ENCODE results near the gene OSBP2. TPM values are rescaled to one million over a fixed set of nuclear protein-coding genes. Genes with fewer than 3 reads are reported as not detected.

The OSBP2 gene
- total and polyA plus RNA-seq, 2 of the 13 experiments (the other 11 are each of a cell fraction or from before 2014, with no cell fraction given): 5.0 to 7.7 TPM

DNA sequence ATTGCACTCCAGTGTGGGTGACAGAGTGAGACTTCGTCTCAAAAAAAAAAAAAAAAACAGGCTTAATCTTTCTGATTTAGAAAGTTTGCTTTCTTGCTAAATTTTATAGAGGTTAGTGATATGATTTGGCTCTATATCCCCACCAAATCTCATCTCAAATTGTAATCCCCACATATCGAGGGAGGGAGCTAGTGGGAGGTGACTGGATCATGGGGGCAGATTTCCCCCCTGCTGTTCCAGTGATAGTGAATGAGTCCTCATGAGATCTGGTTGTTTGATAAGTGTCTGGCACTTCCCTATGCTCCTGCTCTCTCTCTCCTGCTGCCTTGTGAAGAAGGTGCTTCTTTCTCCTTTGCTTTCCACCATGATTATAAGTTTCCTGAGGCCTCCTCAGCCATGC lies 90.9 kb downstream of the OSBP2 start:
- Histone ChIP-seq H3K4me2 (ENCODE audit: low read depth, low read length) (no peak overlapping the region), H3K9me3 (ENCODE audit: low read length) (no peaks in the 10 kb centered on the region), H3K36me3 (replicated peaks in 1 of 2; ENCODE audit: control insufficient read depth in 1 of 2, insufficient read depth in 2 of 2, low read length in 2 of 2) (no peaks in the 10 kb centered on the region), H3K27me3 (ENCODE audit: control insufficient read depth in 1 of 2, insufficient read depth in 2 of 2, low read length in 2 of 2) (peaks cover 0 to 4% of the 10 kb centered on the region in 2 experiments; a peak in 2 of 5 replicates), H3K79me2 (ENCODE audit: insufficient read depth, low read length) (no peaks in the 10 kb centered on the region), H4K20me1 (ENCODE audit: insufficient read depth, low read length) (no peaks in the 10 kb centered on the region), H2AFZ (ENCODE audit: low read length) (no peak overlapping the region), H3K4me3 (replicated peaks in 1 of 3; ENCODE audit: insufficient read depth in 1 of 3, low read depth in 2 of 3, low read length in 3 of 3) (no peak overlapping the region), H3K9ac (ENCODE audit: insufficient read depth, low read depth, low read length) (no peak overlapping the region), H3K27ac (ENCODE audit: extremely low read length, insufficient read depth, low read length) (no peak overlapping the region), H3K4me1 (ENCODE audit: insufficient read depth, low read length) (peaks cover 11% of the 10 kb centered on the region)
- in situ Hi-C loops (cut with HindIII; ENCODE audit: extremely low pct_ligation_motif_present, low pct_unique_long_range_greater_than_20kb): no loop called here
- POLR2A ChIA-PET: no interaction called here
- intact Hi-C loops (cut with micrococcal nuclease; ENCODE audit: unreplicated experiment): no loop called here
- CTCF ChIA-PET (ENCODE audit: low intra/inter-chr PET ratio, low total read pairs): no interaction called here
- ATAC-seq (no peak), FAIRE-seq (no peak), DNase-seq (ENCODE audit: low spot score) (no peak)
- WGBS (ENCODE audit: low lambda C conversion rate): 54% methylated on average over 2 of the region's 2 CpGs
- no TSS peak for BruUV-seq (replicated peaks)
- TF ChIP-seq NFE2L2 (IDR thresholded peaks at IDR 0.05; ENCODE audit: low read length): no peak
- TF ChIP-seq, protein P1, sequence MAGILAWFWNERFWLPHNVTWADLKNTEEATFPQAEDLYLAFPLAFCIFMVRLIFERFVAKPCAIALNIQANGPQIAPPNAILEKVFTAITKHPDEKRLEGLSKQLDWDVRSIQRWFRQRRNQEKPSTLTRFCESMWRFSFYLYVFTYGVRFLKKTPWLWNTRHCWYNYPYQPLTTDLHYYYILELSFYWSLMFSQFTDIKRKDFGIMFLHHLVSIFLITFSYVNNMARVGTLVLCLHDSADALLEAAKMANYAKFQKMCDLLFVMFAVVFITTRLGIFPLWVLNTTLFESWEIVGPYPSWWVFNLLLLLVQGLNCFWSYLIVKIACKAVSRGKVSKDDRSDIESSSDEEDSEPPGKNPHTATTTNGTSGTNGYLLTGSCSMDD (CRISPR knock-in tag; IDR thresholded peaks at IDR 0.05): no peak
- TF ChIP-seq ZNF343 (CRISPR knock-in tag; IDR thresholded peaks at IDR 0.05): no peak
- no peak for TF ChIP-seq ZZZ3 (CRISPR knock-in tag; IDR thresholded peaks at IDR 0.05; ENCODE audit: borderline replicate concordance)
- no peak for TF ChIP-seq GATAD1 (CRISPR knock-in tag; IDR thresholded peaks at IDR 0.05)
- no peak for TF ChIP-seq MIXL1 (CRISPR knock-in tag; IDR thresholded peaks at IDR 0.05)
- TF ChIP-seq CENPT (CRISPR knock-in tag; IDR thresholded peaks at IDR 0.05; ENCODE audit: low read depth): no peak
- no peak for TF ChIP-seq U2AF1 (optimal IDR thresholded peaks at IDR 0.05; ENCODE audit: low read depth, low read length)
- TF ChIP-seq ZFYVE20 (CRISPR knock-in tag; IDR thresholded peaks at IDR 0.05; ENCODE audit: borderline replicate concordance, low read depth): no peak
- TF ChIP-seq ZBTB40 (IDR thresholded peaks at IDR 0.05): no peak
- no peak for TF ChIP-seq ZBTB40 (CRISPR knock-in tag; IDR thresholded peaks at IDR 0.05)
- TF ChIP-seq MXD4 (CRISPR knock-in tag; IDR thresholded peaks at IDR 0.05): no peak
- no peak for TF ChIP-seq ZNF572 (CRISPR knock-in tag; IDR thresholded peaks at IDR 0.05)
- TF ChIP-seq CBFB (CRISPR knock-in tag; IDR thresholded peaks at IDR 0.05): no peak
- TF ChIP-seq, protein P2, sequence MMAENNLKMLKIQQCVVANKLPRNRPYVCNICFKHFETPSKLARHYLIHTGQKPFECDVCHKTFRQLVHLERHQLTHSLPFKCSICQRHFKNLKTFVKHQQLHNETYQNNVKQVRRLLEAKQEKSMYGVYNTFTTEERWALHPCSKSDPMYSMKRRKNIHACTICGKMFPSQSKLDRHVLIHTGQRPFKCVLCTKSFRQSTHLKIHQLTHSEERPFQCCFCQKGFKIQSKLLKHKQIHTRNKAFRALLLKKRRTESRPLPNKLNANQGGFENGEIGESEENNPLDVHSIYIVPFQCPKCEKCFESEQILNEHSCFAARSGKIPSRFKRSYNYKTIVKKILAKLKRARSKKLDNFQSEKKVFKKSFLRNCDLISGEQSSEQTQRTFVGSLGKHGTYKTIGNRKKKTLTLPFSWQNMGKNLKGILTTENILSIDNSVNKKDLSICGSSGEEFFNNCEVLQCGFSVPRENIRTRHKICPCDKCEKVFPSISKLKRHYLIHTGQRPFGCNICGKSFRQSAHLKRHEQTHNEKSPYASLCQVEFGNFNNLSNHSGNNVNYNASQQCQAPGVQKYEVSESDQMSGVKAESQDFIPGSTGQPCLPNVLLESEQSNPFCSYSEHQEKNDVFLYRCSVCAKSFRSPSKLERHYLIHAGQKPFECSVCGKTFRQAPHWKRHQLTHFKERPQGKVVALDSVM (CRISPR knock-in tag; IDR thresholded peaks at IDR 0.05): no peak
